Activated naive CD4-positive, alpha-beta T cell treated with Interleukin-2 at 50 U/mL for 16 hours (primary cell): Measurements from ENCODE around the gene C13orf46.

Source experiments
- DNase-seq: peaks from one replicate; pipeline ENCODE4 v3.0.0-alpha.2; 2020

C13orf46 gene

GRCh38 chr13:114009590-114010400 lies 35.9 kb upstream of the C13orf46 start:
- no peak for DNase-seq

DNA sequence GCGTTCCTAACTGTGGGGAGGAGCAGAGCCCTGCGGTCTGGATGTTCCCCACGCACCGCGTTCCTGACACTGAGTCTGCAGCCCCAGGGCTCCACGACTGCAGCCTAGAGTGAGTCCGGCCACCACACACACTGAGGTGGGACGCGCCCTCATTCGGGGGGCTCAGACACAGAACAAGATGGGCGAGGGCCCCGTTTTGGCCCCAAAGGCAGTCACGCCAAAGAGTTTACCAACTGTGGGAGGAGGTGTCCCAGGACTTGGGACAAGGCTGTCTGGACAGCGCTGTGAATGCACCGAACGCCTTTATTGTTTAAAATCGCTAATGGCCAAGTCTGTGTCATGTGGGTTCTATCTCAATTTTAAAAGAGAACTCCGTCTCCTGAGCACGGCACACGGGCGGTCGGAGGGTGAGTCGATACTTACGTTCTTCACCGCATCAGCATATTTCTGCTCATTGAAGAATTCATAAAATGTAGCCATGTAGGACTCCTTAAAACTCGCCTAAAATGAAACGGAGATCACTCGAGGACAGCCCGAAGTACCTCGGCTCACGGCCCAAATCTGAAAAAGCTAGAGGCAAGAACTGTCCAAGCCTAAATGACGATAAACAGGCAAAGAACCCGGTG lies 35.2 kb upstream of the C13orf46 start:
- DNase-seq, result no peak

DNA sequence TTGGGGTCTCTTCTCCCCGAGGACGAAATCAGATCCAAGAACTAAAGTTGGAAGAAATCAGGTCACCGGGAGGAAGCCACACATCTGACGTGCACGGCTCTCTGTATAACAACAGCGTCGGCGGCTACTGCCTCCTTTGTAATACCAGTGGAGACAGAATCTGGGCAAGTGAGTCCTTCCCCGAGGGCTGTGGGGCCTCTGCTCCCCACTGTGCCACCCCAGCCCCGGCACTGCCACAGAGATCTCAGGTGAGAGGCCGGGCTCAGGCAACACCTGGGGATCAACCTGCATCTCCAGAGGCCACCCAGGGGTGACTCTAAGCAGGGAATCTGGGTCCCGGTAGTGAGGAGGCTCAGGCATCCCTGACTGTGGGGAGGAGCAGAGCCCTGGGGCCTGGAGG lies 33.7 kb upstream of the C13orf46 start:
- DNase-seq, result no peak

GRCh38 chr13:114005206-114005724 lies 31.4 kb upstream of the C13orf46 start:
- DNase-seq, result no peak

DNA sequence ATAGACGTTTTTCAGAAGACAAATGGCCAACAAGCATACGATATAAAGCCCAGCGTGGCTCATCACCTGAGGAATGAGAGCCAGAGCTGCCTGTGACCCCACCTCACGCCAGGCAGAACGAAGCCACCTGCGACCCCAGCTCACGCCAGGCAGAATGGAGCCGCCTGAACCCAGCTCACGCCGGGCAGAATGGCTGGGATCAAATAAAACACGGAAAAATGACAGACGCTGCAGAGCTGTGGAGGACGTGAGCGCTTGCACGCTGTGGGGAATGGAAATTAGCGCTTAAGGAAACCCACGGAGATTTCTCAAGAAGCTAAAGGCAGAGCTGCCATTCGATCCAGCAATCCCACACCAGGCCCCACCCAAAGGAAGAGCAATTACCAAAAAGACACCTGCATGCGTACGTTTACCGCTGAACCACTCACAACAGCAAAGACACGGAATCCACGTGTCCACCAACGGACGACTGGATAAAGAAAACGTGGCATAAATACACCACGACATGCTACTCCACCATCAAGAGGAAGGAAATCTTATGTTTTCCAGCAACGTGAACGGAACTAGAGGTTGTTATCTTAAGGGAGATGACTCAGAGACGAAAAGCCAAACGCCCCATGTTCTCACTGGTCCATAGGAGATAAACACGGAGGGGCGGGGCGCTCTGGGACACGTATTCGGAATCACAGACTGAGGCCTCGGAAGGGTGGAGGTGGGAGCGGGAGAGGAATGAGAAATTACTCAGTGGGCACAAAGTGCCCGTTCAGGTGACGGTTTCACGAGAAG lies 30.7 kb upstream of the C13orf46 start:
- DNase-seq, result no peak

DNA sequence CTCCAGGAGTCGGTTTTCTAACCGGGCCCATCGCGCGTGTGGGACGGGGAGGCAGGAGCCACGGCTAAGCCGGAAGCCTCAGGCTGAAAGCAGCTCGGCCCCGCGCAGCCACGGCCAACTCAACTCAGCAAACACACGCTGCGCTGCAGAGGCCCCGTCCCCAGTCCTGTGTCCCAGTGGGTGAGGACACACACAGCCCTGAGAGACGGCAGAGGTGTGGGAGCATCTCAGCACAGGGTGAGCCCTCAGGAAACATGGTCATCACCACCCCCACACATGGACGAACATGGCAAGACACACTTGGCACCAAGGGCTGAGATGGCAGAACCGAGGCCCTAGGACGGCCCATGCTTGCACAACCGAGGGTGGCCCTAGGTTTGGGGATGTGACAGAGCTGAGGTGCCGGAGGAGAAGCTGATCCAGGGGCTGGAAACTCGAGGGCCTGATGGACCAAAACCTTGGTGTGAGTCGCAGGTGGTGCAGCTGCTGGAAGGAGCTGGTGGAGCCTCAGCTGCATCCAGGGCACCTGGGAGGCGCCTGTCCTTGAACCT lies 29.0 kb upstream of the C13orf46 start:
- DNase-seq, result no peak

GRCh38 chr13:114002009-114002544 lies 28.2 kb upstream of the C13orf46 start:
- DNase-seq, result no peak

- DNase-seq, result no peak
These were observed 27.6 kb upstream of the C13orf46 start for GRCh38 chr13:114001331-114002008.

GRCh38 chr13:114000151-114001040 lies 26.5 kb upstream of the C13orf46 start:
- no peak for DNase-seq

DNA sequence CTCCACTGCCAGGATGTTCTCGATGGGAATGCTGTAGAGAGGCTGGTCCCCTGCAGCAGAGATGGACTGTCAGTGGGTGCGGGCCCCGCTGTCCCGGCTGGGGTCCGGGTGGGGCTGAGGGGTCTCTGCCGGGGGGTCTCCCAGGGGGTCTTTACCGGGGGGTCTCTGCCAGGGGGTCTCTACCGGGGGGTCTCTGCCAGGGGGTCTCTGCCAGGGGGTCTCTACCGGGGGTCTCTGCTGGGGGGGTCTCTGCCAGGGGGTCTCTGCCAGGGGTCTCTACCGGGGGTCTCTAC lies 25.7 kb upstream of the C13orf46 start:
- DNase-seq, result no peak

DNA sequence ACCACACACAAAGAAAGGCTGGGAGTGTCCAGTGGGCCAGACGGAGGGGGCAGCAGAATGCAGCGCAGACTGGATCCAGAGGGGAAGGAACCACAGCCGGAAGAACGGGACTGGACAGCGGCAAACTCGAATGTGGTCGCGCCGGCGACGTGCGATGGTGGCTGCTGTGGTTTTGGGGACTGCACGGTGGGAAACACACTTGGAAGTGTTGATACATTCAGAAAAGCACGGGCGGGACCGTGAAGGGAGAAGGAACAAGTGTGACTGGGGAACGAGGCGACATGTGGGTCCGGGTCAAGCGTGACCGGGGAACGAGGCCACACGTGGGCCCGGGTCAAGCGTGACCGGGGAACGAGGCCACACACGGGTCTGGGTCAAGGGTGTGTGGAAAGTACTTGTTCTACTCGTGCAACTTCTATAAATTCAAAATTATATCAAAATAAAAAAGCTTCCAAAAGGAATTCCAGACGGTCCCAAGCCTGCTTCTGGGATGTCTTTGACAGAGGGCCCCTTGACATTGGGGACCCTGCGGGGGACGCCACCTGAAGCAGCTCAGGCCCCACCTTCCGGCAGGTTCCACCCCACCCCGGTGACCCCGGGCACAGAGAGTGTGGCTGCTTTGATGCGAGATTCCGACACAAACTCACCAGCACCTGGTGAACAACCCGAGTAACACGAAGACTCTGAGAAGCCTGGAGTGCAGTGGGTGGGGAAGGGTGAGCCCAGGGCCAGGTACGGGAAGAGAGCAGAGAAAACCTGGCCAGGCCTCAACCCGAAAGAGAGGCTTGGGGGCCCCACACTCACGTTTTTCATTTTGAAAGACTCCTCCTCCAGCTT lies 25.1 kb upstream of the C13orf46 start:
- DNase-seq, result no peak

DNA sequence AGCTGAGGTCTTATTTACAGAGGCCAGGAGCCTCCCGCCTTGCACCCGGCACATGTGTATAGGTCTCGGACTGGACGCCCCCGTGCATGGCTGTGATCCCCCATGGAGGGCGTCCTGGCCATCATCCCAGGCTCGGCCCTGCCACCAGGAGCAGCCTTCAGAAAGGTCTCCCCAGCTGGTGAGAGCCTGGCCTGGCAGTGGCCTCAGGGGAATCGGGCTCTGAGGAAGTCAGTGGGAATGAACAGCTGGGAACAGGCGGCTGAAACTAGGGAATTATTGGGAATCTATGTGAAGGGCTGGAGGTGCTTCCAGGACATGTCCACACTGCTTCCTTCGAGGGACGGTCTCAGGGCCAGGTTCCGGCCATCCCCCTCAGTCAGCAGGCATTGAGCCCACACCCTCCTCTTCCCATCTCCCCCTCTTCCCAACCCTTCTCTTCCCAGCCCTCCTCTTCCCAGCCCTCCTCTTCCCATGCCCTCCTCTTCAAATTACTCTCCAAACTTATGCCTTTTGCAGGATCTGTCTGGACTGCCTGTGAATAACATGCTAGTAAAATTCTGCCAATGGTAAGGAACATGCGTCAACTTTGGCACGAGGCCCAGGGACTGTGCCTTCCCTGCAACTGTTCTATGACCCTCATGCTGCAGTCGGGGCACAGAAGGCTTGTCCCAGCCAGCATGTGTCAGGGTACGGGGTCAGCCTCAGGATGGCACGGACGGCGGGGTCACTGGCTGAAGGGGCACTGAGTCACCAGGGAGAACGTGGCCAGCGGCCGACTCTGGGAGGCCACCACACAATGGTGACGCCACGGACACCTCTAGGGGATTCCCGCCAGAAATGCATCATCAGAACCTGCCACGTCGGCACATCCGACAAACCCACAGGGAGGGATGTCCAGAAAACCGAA lies 24.2 kb upstream of the C13orf46 start:
- no peak for DNase-seq

GRCh38 chr13:113996912-113997745 lies 23.3 kb upstream of the C13orf46 start:
- no peak for DNase-seq

DNA sequence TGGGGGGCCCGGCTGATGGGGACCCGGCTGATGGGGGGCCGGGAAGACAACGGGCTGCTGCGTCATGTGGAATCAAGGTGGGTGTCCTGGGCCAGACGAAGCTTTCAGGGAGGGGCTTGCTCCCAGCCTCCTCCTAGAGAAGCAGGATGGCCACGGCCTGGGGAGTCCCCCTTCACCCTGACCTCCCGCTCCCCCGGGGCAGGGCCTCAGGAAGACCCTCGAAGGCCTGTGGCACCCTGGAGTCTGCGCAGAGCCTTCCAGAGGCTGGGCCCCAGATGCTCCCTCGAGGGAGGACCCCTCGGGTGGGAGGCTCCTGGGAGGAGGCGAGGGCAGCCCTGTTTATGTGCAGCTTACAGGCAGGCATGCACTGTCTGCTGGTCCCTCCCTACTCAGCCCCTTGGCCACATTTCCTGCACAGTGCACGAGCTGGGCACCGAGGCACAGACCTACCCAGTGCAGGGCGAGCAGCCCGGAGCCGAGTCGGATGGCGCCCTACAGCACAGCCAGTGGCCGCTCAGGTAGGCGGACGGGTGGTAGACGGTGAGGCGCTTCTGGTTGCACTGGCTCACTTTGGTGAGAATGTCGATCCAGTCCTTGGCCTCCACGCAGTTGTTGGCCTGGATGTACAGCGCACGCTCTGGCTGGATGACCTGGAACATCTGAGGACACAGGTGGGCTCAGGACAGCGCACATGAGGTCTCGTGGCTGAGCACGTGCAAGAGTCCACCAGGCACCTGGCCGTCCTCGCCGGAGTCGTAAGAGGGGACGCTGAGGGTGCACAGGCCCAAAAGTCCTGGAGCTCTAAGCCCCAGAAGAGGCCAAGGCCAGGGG lies 22.4 kb upstream of the C13orf46 start:
- DNase-seq, result no peak

DNA sequence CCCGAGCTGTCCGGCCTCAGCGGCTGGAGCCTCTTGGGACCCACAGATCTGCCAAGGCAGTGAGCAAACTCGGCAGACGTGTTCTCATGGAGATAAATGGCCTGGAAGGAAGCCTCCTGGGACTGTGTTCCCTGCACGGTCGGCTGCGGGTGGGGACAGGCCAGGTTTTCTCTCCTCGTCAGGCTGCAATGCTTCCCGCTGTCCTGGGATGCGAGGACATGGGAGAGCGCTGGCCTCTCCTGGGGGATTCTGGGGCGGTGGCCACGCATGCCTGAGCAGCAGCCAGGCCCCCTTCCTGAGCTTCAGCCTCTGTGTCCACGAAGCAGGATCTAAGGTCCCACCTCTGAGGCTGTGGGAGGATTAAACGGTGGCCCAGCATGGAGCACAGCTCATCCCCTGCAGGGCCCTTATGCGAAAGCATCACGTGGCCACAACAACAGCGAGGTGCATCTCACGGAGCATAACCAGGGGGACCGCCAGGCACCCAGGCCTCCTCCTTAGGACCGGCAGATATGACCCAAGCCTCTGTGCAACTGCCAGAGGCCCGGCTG lies 21.2 kb upstream of the C13orf46 start:
- DNase-seq, result no peak

GRCh38 chr13:113992276-113993005 lies 18.6 kb upstream of the C13orf46 start:
- DNase-seq, result no peak
